GM12878 (cell line): Measurements from ENCODE around the gene PCDHGB1. TPM values are rescaled to one million over a fixed set of nuclear protein-coding genes. Genes with fewer than 3 reads are reported as not detected.

ENCODE experiments used
- ATAC-seq: fragments of 200-7000 bp; cut with Tn5 transposase; 3 replicates; pipeline ENCODE4 v1.9.1; 2020; ENCODE audit warnings: mild to moderate bottlenecking, moderate library complexity
- BruUV-seq: library from RNA; stranded (reverse); fragments of 400-500 nt; replicated peaks from 2 replicates; lab custom pipeline; 2021; lab: Mats Ljungman, UMichigan
- CTCF ChIA-PET: fragments of 300-600 bp; sonication (Branson Sonifier 250); formaldehyde crosslinking; extraction: SDS; loops from one replicate; lab custom pipeline; 2021; ENCODE audit warnings: inconsistent platforms; lab: Yijun Ruan, JAX
- POLR2A ChIA-PET: fragments of 350-600 bp; formaldehyde crosslinking; extraction: SDS; loops from one replicate; lab custom pipeline; 2021; ENCODE audit warnings: inconsistent platforms; lab: Charles Lee
- RAD21 ChIA-PET: fragments of 300-600 bp; sonication (Branson Sonifier 250); formaldehyde crosslinking; loops from one replicate; lab custom pipeline; 2023; ENCODE audit warnings: antibody characterized with exemption; ENCODE audit not compliant: unreplicated experiment; lab: Charles Lee
- SMC1A ChIA-PET: fragments of 300-600 bp; sonication (Branson Sonifier 250); formaldehyde crosslinking; loops from one replicate; lab custom pipeline; 2023; ENCODE audit not compliant: unreplicated experiment, uncharacterized antibody; lab: Charles Lee
- DNase-seq: peaks from one replicate; pipeline ENCODE4 v3.0.0-alpha.2; 2011; ENCODE audit warnings: low read depth, low spot score
- FAIRE-seq: peaks from 3 replicates; lab custom pipeline; 2011; peaks lifted over from hg19 to GRCh38; lab: Jason Lieb, UNC
- H2AFZ ChIP-seq: 2 replicates; pipeline ENCODE4 v1.6.0; 2011; ENCODE audit warnings: low read depth, low read length, control low read depth; ENCODE audit not compliant: control insufficient read depth
- H3K27ac ChIP-seq: 2 replicates; pipeline ENCODE4 v1.5.1; 2011; ENCODE audit warnings: control low read depth; ENCODE audit not compliant: control insufficient read depth, insufficient read depth
- H3K27me3 ChIP-seq, 2 experiments: replicated peaks in 1 of 2; 2 replicates each; pipeline versions ENCODE4 v1.6.0 to v1.6.1; 2011; ENCODE audit warnings: low read length in 1 of 2; ENCODE audit not compliant: control insufficient read depth in 2 of 2, insufficient read depth in 2 of 2
- H3K36me3 ChIP-seq, 2 experiments: 2 replicates each; pipeline ENCODE4 v1.5.1; 2011; ENCODE audit warnings: low read length in 1 of 2; ENCODE audit not compliant: control insufficient read depth in 2 of 2, insufficient read depth in 2 of 2
- H3K4me1 ChIP-seq: 2 replicates; pipeline ENCODE4 v1.6.1; 2011; ENCODE audit warnings: mild to moderate bottlenecking, low read length, moderate library complexity, mixed read lengths; ENCODE audit not compliant: control insufficient read depth, insufficient read depth
- H3K4me2 ChIP-seq: 2 replicates; pipeline ENCODE4 v1.6.0; 2011; ENCODE audit warnings: control low read depth; ENCODE audit not compliant: control insufficient read depth, insufficient read depth
- H3K4me3 ChIP-seq: fragments of 200-600 bp; sonication (generic); 2 replicates; pipeline ENCODE4 v1.5.1; 2016
- H3K79me2 ChIP-seq: 2 replicates; pipeline ENCODE4 v1.6.0; 2011; ENCODE audit warnings: low read length; ENCODE audit not compliant: control insufficient read depth, insufficient read depth
- H3K9ac ChIP-seq: 2 replicates; pipeline ENCODE4 v1.8.0; 2011; ENCODE audit warnings: low read length, control low read depth, mixed read lengths; ENCODE audit not compliant: control insufficient read depth, insufficient read depth
- H3K9me3 ChIP-seq: replicated peaks from 3 replicates; pipeline ENCODE4 v1.5.1; 2011; ENCODE audit warnings: mild to moderate bottlenecking, low read length; ENCODE audit not compliant: control insufficient read depth, insufficient read depth
- H4K20me1 ChIP-seq: 2 replicates; pipeline ENCODE4 v1.6.0; 2011; ENCODE audit not compliant: control insufficient read depth, insufficient read depth
- BMI1 ChIP-seq: fragments of 450-650 bp; IDR thresholded peaks from 2 replicates; pipeline ENCODE4 v1.6.1; 2016; ENCODE audit warnings: mild to moderate bottlenecking, moderate library complexity, borderline replicate concordance
- NFXL1 ChIP-seq: fragments of 450-650 bp; IDR thresholded peaks from 2 replicates; pipeline ENCODE4 v1.6.1; 2017; ENCODE audit warnings: antibody characterized with exemption, mild to moderate bottlenecking, borderline replicate concordance
- whole genome bisulfite sequencing: methylation state at CpG from one replicate; pipeline ENCODE4 v1.1.6; 2016; ENCODE audit warnings: low lambda C conversion rate; ENCODE audit not compliant: insufficient replicate concordance, insufficient coverage; ENCODE audit errors: missing lambda C conversion rate; 5-methylcytosine and 5-hydroxymethylcytosine counted together
- in situ Hi-C: fragments of 300-500 bp; cut with MboI; formaldehyde crosslinking; loops from 9 replicates; pipeline ENCODE4 v1.14.3; 2018; ENCODE audit warnings: mixed read lengths
- intact Hi-C: fragments of 100-400 bp; cut with micrococcal nuclease; formaldehyde crosslinking; loops from one replicate; pipeline ENCODE4 v1.14.2; 2022; ENCODE audit not compliant: unreplicated experiment
- polyA plus RNA-seq, 11 experiments: library from polyadenylated mRNA; depleted of rRNA in 4 of 11; unstranded in 6 of 11; stranded (reverse) in 5 of 11; fragments of >200 nt; fragmentation: Nextera tagmentation in 4 of 11; fragmentation: Illumina TruSeq in 1 of 11; extraction: Ambion mirVana in 4 of 11; extraction: Trizol in 1 of 11; gene quantifications; 1 replicate in 1 of 11; 2 replicates in 10 of 11; pipeline versions ENCODE4 v1.2.1 to v1.2.3, GENCODE V29; 2011 to 2016; ENCODE audit warnings: inconsistent platforms in 2 of 11, missing spikeins in 2 of 11, low read depth in 1 of 11
- total RNA-seq, 4 experiments: library from RNA; depleted of rRNA in 3 of 4; stranded (reverse); fragments of >200 nt in 3 of 4; fragmentation: Illumina TruSeq in 1 of 4; extraction: Trizol in 1 of 4; gene quantifications; 2 replicates each; pipeline versions ENCODE4 v1.2.1 to v1.2.3, GENCODE V29; 2013 to 2021
- TF ChIP-seq, protein P1 (sequence below), 3 experiments: IDR thresholded peaks in 2 of 3; conservative IDR thresholded peaks in 1 of 3; 2 replicates each; pipeline ENCODE4 v1.5.1; 2011; ENCODE audit warnings: low read depth in 3 of 3, low read length in 3 of 3, mild to moderate bottlenecking in 3 of 3, control low read depth in 2 of 3, moderate library complexity in 2 of 3, inconsistent platforms in 1 of 3, mixed read lengths in 1 of 3; ENCODE audit not compliant: control insufficient read depth in 2 of 3, insufficient read depth in 1 of 3; ENCODE audit errors: extremely low read depth in 1 of 3

The PCDHGB1 gene
- total and polyA plus RNA-seq, 10 of the 15 experiments (the other 5 are each of a cell fraction or from before 2014, with no cell fraction given): 0.04 to 0.40 (median 0.08) TPM; not detected in 2

DNA sequence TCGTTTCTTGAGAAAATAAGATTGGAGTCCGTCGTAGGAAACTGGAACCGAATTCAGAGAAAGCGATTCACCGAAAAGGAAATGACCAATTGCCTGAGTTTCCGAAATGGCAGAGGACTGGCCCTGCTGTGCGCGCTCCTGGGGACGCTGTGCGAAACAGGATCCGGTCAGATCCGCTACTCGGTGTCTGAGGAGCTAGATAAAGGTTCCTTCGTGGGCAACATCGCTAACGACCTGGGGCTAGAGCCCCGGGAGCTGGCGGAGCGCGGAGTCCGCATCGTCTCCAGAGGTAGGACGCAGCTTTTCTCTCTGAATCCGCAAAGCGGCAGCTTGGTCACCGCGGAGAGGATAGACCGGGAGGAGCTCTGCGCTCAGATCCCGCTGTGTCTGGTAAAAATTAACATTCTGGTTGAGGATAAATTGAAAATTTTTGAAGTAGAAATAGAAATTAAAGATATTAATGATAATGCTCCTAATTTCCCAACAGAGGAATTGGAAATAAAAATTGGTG, 5.9 kb upstream of the PCDHGB1 start:
- H3K4me2 ChIP-seq: no peak overlapping the region

More for the DNA sequence above, 5.9 kb upstream of the PCDHGB1 start:
- intact Hi-C loops (no loop called here), in situ Hi-C loops (no loop called here)
- WGBS: 85% methylated on average over 31 of the region's 31 CpGs
- CTCF ChIA-PET: interaction anchor here (1.1 kb wide), 1 partner anchor 220 kb away, joined by 5 read pairs; no protein-coding TSS in a partner anchor
- H3K36me3 ChIP-seq: no peaks in the 10 kb centered on the region
- no TSS peak for BruUV-seq
- H3K79me2 ChIP-seq: no peaks in the 10 kb centered on the region
- H3K9ac ChIP-seq: no peak overlapping the region
- RAD21 ChIA-PET: interaction anchor here (1.1 kb wide), 1 partner anchor 220 kb away, joined by 3 read pairs; no protein-coding TSS in a partner anchor
- H3K9me3 ChIP-seq: peaks cover 2% of the 10 kb centered on the region; the same call in 2 of the 3 replicates
- SMC1A ChIA-PET: interaction anchor here (1.1 kb wide), 1 partner anchor 16 kb away, joined by 3 read pairs; no protein-coding TSS in a partner anchor
- ATAC-seq (no peak), DNase-seq (no peak), FAIRE-seq (no peak)
- no peaks in the 10 kb centered on the region for H3K4me1 ChIP-seq
- H3K27ac ChIP-seq: no peak overlapping the region
- H4K20me1 ChIP-seq: no peaks in the 10 kb centered on the region
- POLR2A ChIA-PET: interaction anchor here (0.6 kb wide), 1 partner anchor 443 kb away, joined by 4 read pairs; no protein-coding TSS in a partner anchor
- H3K27me3 ChIP-seq: no peaks in the 10 kb centered on the region
- H2AFZ ChIP-seq: no peak overlapping the region
- 0 out of 2 replicates have a peak overlapping the region, but pooled peaks have one; percentile 11 for H3K4me3 ChIP-seq
- no peak for TF ChIP-seq NFXL1
- TF ChIP-seq BMI1: no peak
- TF ChIP-seq, protein P1, sequence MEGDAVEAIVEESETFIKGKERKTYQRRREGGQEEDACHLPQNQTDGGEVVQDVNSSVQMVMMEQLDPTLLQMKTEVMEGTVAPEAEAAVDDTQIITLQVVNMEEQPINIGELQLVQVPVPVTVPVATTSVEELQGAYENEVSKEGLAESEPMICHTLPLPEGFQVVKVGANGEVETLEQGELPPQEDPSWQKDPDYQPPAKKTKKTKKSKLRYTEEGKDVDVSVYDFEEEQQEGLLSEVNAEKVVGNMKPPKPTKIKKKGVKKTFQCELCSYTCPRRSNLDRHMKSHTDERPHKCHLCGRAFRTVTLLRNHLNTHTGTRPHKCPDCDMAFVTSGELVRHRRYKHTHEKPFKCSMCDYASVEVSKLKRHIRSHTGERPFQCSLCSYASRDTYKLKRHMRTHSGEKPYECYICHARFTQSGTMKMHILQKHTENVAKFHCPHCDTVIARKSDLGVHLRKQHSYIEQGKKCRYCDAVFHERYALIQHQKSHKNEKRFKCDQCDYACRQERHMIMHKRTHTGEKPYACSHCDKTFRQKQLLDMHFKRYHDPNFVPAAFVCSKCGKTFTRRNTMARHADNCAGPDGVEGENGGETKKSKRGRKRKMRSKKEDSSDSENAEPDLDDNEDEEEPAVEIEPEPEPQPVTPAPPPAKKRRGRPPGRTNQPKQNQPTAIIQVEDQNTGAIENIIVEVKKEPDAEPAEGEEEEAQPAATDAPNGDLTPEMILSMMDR (IDR thresholded peaks at IDR 0.05 in 2 of 3, conservative IDR thresholded peaks at IDR 0.05 in 1 of 3; ENCODE audit: control insufficient read depth in 2 of 3, extremely low read depth in 1 of 3, insufficient read depth in 1 of 3, low read depth in 3 of 3, low read length in 3 of 3): peak in 1 of 3 experiments; percentile 2; a peak in 1 of 6 replicates
